Testis (tissue), 2 donors: ENCODE measurements around the gene RPUSD4.

Experiments used
- CTCF ChIP-seq, 3 experiments: fragments of 450-650 bp in 2 of 3; fragments of 200-600 bp in 1 of 3; sonication (generic) in 1 of 3; IDR thresholded peaks; one replicate each; pipeline ENCODE4 v1.5.1; 2016 to 2019; ENCODE audit warnings: antibody characterized with exemption in 3 of 3, mild to moderate bottlenecking in 2 of 3, moderate library complexity in 1 of 3
- POLR2A ChIP-seq: fragments of 450-650 bp; IDR thresholded peaks from one replicate; pipeline ENCODE4 v1.6.1; 2017; ENCODE audit warnings: antibody characterized with exemption, mild to moderate bottlenecking, moderate library complexity

- TF ChIP-seq CTCF (IDR thresholded peaks at IDR 0.05) (no peak), POLR2A (no peak)
These were observed 49.0 kb downstream of the RPUSD4 start for GRCh38 chr11:126162306-126163030.
